Measurements from ENCODE around the gene BRD1.
A peak's percentile ranks its signal among the peaks of the same experiment; 100 is the strongest.

BRD1 gene

GRCh38 chr22:49779211-49779610 lies 48.5 kb downstream of the BRD1 start:
- no peaks in the 10 kb centered on the region for H3K9me3 Mint-ChIP-seq
- no peak for ATAC-seq (replicated peaks; ENCODE audit: extremely low read depth, poor library complexity, severe bottlenecking)
- H3K4me1 Mint-ChIP-seq: peaks cover 12% of the 10 kb centered on the region
- H3K27me3 Mint-ChIP-seq: no peaks in the 10 kb centered on the region
- no peak for DNase-seq (ENCODE audit: low spot score in 2 of 2)
- no peak overlapping the region for H3K27ac Mint-ChIP-seq (ENCODE audit: low read depth)
- peaks cover 40% of the 10 kb centered on the region for H3K36me3 Mint-ChIP-seq (ENCODE audit: insufficient read depth)
- H3K4me3 Mint-ChIP-seq: no peak overlapping the region

- peak overlapping the region; percentile 32 for H3K27ac Mint-ChIP-seq (ENCODE audit: low read depth)
- ATAC-seq (replicated peaks; ENCODE audit: extremely low read depth, poor library complexity, severe bottlenecking): no peak
- H3K9me3 Mint-ChIP-seq: no peaks in the 10 kb centered on the region
- H3K4me3 Mint-ChIP-seq: no peak overlapping the region
- H3K36me3 Mint-ChIP-seq (ENCODE audit: insufficient read depth): peaks cover 40% of the 10 kb centered on the region
- no peaks in the 10 kb centered on the region for H3K27me3 Mint-ChIP-seq
- H3K4me1 Mint-ChIP-seq: no peaks in the 10 kb centered on the region
- no peak for DNase-seq (ENCODE audit: low spot score in 2 of 2)
These were observed 50.0 kb downstream of the BRD1 start for GRCh38 chr22:49777569-49778249.

GRCh38 chr22:49776891-49777290 lies 50.8 kb downstream of the BRD1 start:
- Mint-ChIP-seq H3K36me3 (ENCODE audit: insufficient read depth) (peaks cover 45% of the 10 kb centered on the region), H3K9me3 (no peaks in the 10 kb centered on the region)

GRCh38 chr22:49775867-49776511 lies 51.7 kb downstream of the BRD1 start:
- no peak for DNase-seq (ENCODE audit: low spot score in 2 of 2)
- Mint-ChIP-seq H3K9me3 (no peaks in the 10 kb centered on the region), H3K4me3 (no peak overlapping the region), H3K36me3 (ENCODE audit: insufficient read depth) (peaks cover 45% of the 10 kb centered on the region), H3K27ac (ENCODE audit: low read depth) (peak overlapping the region; percentile 73), H3K27me3 (no peaks in the 10 kb centered on the region), H3K4me1 (no peaks in the 10 kb centered on the region)
- ATAC-seq (replicated peaks; ENCODE audit: extremely low read depth, poor library complexity, severe bottlenecking): no peak

More at GRCh38 chr22:49776891-49777290, 50.8 kb downstream of the BRD1 start:
- no peaks in the 10 kb centered on the region for H3K27me3 Mint-ChIP-seq
- H3K4me3 Mint-ChIP-seq: no peak overlapping the region
- H3K4me1 Mint-ChIP-seq: no peaks in the 10 kb centered on the region
- H3K27ac Mint-ChIP-seq (ENCODE audit: low read depth): peak overlapping the region; percentile 73
- ATAC-seq (replicated peaks; ENCODE audit: extremely low read depth, poor library complexity, severe bottlenecking) (no peak), DNase-seq (ENCODE audit: low spot score in 2 of 2) (no peak)

- H3K9me3 Mint-ChIP-seq: no peaks in the 10 kb centered on the region
These were observed 52.3 kb downstream of the BRD1 start for GRCh38 chr22:49775191-49775866.

GRCh38 chr22:49774499-49775151 lies 53.0 kb downstream of the BRD1 start:
- no peaks in the 10 kb centered on the region for H3K4me1 Mint-ChIP-seq
- peaks cover 43% of the 10 kb centered on the region for H3K36me3 Mint-ChIP-seq (ENCODE audit: insufficient read depth)

More at GRCh38 chr22:49775191-49775866, 52.3 kb downstream of the BRD1 start:
- H3K27ac Mint-ChIP-seq (ENCODE audit: low read depth): no peak overlapping the region
- no peaks in the 10 kb centered on the region for H3K4me1 Mint-ChIP-seq
- no peak for ATAC-seq (replicated peaks; ENCODE audit: extremely low read depth, poor library complexity, severe bottlenecking)
- H3K36me3 Mint-ChIP-seq (ENCODE audit: insufficient read depth): peaks cover 47% of the 10 kb centered on the region
- H3K4me3 Mint-ChIP-seq: no peak overlapping the region
- no peaks in the 10 kb centered on the region for H3K27me3 Mint-ChIP-seq
- no peak for DNase-seq (ENCODE audit: low spot score in 2 of 2)

GRCh38 chr22:49774046-49774445 lies 53.6 kb downstream of the BRD1 start:
- DNase-seq (ENCODE audit: low spot score in 2 of 2) (no peak), ATAC-seq (replicated peaks; ENCODE audit: extremely low read depth, poor library complexity, severe bottlenecking) (no peak)
- no peaks in the 10 kb centered on the region for H3K9me3 Mint-ChIP-seq
- H3K27ac Mint-ChIP-seq (ENCODE audit: low read depth): no peak overlapping the region
- H3K27me3 Mint-ChIP-seq: no peaks in the 10 kb centered on the region
- H3K4me1 Mint-ChIP-seq: no peaks in the 10 kb centered on the region
- peaks cover 38% of the 10 kb centered on the region for H3K36me3 Mint-ChIP-seq (ENCODE audit: insufficient read depth)
- H3K4me3 Mint-ChIP-seq: no peak overlapping the region

More at GRCh38 chr22:49774499-49775151, 53.0 kb downstream of the BRD1 start:
- Mint-ChIP-seq H3K27me3 (no peaks in the 10 kb centered on the region), H3K9me3 (no peaks in the 10 kb centered on the region), H3K27ac (ENCODE audit: low read depth) (no peak overlapping the region), H3K4me3 (no peak overlapping the region)
- no peak for DNase-seq (ENCODE audit: low spot score in 2 of 2)
- ATAC-seq (replicated peaks; ENCODE audit: extremely low read depth, poor library complexity, severe bottlenecking): no peak

GRCh38 chr22:49773531-49773930 lies 54.1 kb downstream of the BRD1 start:
- no peaks in the 10 kb centered on the region for H3K27me3 Mint-ChIP-seq
- no peaks in the 10 kb centered on the region for H3K4me1 Mint-ChIP-seq
- peaks cover 40% of the 10 kb centered on the region for H3K36me3 Mint-ChIP-seq (ENCODE audit: insufficient read depth)
- DNase-seq (ENCODE audit: low spot score in 2 of 2) (no peak), ATAC-seq (replicated peaks; ENCODE audit: extremely low read depth, poor library complexity, severe bottlenecking) (no peak)
- no peaks in the 10 kb centered on the region for H3K9me3 Mint-ChIP-seq
- H3K27ac Mint-ChIP-seq (ENCODE audit: low read depth): no peak overlapping the region
- no peak overlapping the region for H3K4me3 Mint-ChIP-seq

GRCh38 chr22:49772692-49773091 lies 55.0 kb downstream of the BRD1 start:
- peaks cover 35% of the 10 kb centered on the region for H3K36me3 Mint-ChIP-seq (ENCODE audit: insufficient read depth)

GRCh38 chr22:49771266-49772065 lies 56.2 kb downstream of the BRD1 start:
- ATAC-seq (replicated peaks; ENCODE audit: extremely low read depth, poor library complexity, severe bottlenecking) (no peak), DNase-seq (ENCODE audit: low spot score in 2 of 2) (no peak)
- peaks cover 6% of the 10 kb centered on the region for H3K9me3 Mint-ChIP-seq
- no peak overlapping the region for H3K4me3 Mint-ChIP-seq
- H3K27ac Mint-ChIP-seq (ENCODE audit: low read depth): no peak overlapping the region
- no peaks in the 10 kb centered on the region for H3K27me3 Mint-ChIP-seq
- peaks cover 33% of the 10 kb centered on the region for H3K36me3 Mint-ChIP-seq (ENCODE audit: insufficient read depth)
- no peaks in the 10 kb centered on the region for H3K4me1 Mint-ChIP-seq

More at GRCh38 chr22:49772692-49773091, 55.0 kb downstream of the BRD1 start:
- Mint-ChIP-seq H3K4me1 (no peaks in the 10 kb centered on the region), H3K27ac (ENCODE audit: low read depth) (no peak overlapping the region), H3K9me3 (no peaks in the 10 kb centered on the region), H3K4me3 (no peak overlapping the region), H3K27me3 (no peaks in the 10 kb centered on the region)
- ATAC-seq (replicated peaks; ENCODE audit: extremely low read depth, poor library complexity, severe bottlenecking) (no peak), DNase-seq (ENCODE audit: low spot score in 2 of 2) (no peak)

GRCh38 chr22:49770547-49771265 lies 57.0 kb downstream of the BRD1 start:
- no peak overlapping the region for H3K4me3 Mint-ChIP-seq
- ATAC-seq (replicated peaks; ENCODE audit: extremely low read depth, poor library complexity, severe bottlenecking): no peak

More at GRCh38 chr22:49770547-49771265, 57.0 kb downstream of the BRD1 start:
- H3K36me3 Mint-ChIP-seq (ENCODE audit: insufficient read depth): peaks cover 33% of the 10 kb centered on the region
- H3K4me1 Mint-ChIP-seq: no peaks in the 10 kb centered on the region
- H3K27me3 Mint-ChIP-seq: no peaks in the 10 kb centered on the region
- no peak overlapping the region for H3K27ac Mint-ChIP-seq (ENCODE audit: low read depth)
- peaks cover 6% of the 10 kb centered on the region for H3K9me3 Mint-ChIP-seq
- DNase-seq (ENCODE audit: low spot score in 2 of 2): no peak

Measured in central memory CD8-positive, alpha-beta T cell (primary cell).